Fibroblast of the aortic adventitia (primary cell): ENCODE measurements around the gene GAS2L3. TPM values are rescaled to one million over a fixed set of nuclear protein-coding genes. Genes with fewer than 3 reads are reported as not detected.

Source experiments
- DNase-seq: peaks from one replicate; pipeline ENCODE4 v3.0.0-alpha.2; 2010; ENCODE audit warnings: low read depth
- H3K4me3 ChIP-seq: 2 replicates; pipeline ENCODE4 v1.5.1; 2011; ENCODE audit warnings: low read depth, mild to moderate bottlenecking, control low read depth, low read length, moderate library complexity
- total RNA-seq: library from RNA; depleted of rRNA; stranded (reverse); fragments of >200 nt; gene quantifications from 2 replicates; pipeline ENCODE4 v1.2.3, GENCODE V29; 2012; ENCODE audit warnings: low replicate concordance
- TF ChIP-seq, protein P1 (sequence below): IDR thresholded peaks from 2 replicates; pipeline ENCODE4 v1.5.1; 2011; ENCODE audit warnings: mild to moderate bottlenecking, low read length, control low read depth, inconsistent platforms; ENCODE audit not compliant: insufficient read depth

The GAS2L3 gene
- total RNA-seq, 1 donor = 38.0 TPM

DNA sequence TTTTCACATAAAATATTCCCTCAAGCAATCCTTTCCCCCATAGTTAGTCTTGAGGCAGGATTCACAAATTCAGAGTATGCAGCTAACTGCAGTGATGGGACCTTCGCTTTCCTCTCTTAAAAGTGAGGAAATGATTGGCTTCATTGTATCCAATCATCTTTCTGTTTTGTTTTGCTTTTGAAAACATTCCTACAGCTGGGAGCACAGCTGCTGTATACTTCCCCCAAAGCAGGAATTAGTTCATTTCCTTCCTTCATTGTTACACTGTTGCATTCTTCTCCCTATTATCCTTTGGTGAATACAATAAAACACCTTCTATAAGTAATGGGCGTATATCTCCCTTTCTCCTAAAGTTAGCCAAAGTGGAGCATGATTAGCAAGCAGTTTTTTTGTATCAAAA, 9.4 kb upstream of the GAS2L3 start:
- no peak for DNase-seq
- TF ChIP-seq, protein P1, sequence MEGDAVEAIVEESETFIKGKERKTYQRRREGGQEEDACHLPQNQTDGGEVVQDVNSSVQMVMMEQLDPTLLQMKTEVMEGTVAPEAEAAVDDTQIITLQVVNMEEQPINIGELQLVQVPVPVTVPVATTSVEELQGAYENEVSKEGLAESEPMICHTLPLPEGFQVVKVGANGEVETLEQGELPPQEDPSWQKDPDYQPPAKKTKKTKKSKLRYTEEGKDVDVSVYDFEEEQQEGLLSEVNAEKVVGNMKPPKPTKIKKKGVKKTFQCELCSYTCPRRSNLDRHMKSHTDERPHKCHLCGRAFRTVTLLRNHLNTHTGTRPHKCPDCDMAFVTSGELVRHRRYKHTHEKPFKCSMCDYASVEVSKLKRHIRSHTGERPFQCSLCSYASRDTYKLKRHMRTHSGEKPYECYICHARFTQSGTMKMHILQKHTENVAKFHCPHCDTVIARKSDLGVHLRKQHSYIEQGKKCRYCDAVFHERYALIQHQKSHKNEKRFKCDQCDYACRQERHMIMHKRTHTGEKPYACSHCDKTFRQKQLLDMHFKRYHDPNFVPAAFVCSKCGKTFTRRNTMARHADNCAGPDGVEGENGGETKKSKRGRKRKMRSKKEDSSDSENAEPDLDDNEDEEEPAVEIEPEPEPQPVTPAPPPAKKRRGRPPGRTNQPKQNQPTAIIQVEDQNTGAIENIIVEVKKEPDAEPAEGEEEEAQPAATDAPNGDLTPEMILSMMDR = no peak
- H3K4me3 ChIP-seq = no peak overlapping the region

DNA sequence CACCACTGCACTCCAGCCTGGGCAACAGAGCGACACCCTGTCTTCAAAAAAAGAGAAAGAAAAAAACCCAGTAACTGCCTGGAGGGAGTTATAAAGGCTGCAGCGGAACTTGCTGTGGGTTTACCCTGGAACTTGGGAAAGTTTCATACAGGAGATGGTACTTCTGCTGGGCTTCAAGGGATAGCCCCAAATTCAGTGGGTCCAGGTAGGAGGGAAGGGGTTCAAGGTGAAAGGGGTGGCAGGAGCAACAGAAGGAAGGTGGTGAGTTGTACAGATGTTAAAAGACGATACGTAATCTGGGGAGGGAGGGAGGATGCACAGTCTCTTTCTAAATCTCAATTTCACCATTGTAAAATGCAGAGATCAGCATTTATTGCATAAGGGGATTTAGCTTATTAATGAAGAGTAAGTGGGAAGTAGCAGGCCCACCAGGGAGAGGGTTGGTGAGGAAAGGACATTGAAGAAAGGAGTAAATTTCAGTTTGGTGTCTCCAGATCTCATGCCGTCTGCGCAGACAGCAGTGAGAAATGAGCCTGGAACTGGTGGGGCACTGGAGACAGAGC, 8.5 kb upstream of the GAS2L3 start:
- TF ChIP-seq, protein P1 = no peak
- DNase-seq = no peak
- H3K4me3 ChIP-seq = no peak overlapping the region

DNA sequence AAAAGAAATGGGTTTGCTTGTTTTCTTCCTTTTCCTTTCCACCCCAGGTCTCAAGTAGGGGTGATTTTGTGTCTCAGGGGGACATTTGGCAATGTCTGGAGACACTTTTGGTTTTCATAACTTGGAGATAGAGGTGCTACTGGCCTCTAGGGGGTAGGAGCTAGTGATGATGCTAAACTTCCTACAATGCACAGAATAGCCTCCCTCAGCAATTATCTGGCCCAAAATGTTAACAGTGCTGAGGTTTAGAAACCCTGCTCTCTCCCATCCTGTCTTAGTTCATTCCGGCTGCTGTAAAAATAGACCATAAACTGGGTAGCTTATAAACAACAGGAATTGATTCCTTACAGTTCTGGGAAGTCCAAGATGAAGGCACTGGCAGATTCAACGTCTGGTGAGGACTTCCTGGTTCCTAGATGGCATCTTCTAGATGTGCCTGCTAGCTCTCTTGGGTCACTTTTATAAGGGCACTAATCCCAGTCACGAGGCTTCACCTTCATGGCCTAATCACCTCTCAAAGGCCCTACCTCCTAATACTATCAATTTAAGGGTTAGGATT, 7.4 kb upstream of the GAS2L3 start:
- TF ChIP-seq, protein P1 = no peak
- DNase-seq = no peak
- no peak overlapping the region for H3K4me3 ChIP-seq

GRCh38 chr12:100566887-100567637, 6.4 kb upstream of the GAS2L3 start:
- DNase-seq = peak; percentile 14
- H3K4me3 ChIP-seq = no peak overlapping the region
- TF ChIP-seq, protein P1 = no peak

- TF ChIP-seq, protein P1 = no peak
- no peak overlapping the region for H3K4me3 ChIP-seq
- DNase-seq = no peak
These were observed 5.5 kb upstream of the GAS2L3 start for GRCh38 chr12:100567945-100568344.

- DNase-seq = no peak
These were observed 1.3 kb upstream of the GAS2L3 start for GRCh38 chr12:100572184-100572583.

More at GRCh38 chr12:100572184-100572583, 1.3 kb upstream of the GAS2L3 start:
- H3K4me3 ChIP-seq = no peak overlapping the region
- TF ChIP-seq, protein P1 = no peak
